HEK293 (cell line): ENCODE measurements around the gene PIGS.

Experiments
- BCL11B ChIP-seq: fragments of 450-650 bp; formaldehyde crosslinking; IDR thresholded peaks from 2 replicates; pipeline ENCODE4 v1.5.1; 2016; ENCODE audit warnings: low read depth, missing biosample characterization, missing genetic modification characterization
- GLIS2 ChIP-seq: fragments of 450-650 bp; formaldehyde crosslinking; IDR thresholded peaks from 2 replicates; pipeline ENCODE4 v1.5.1; 2016; ENCODE audit warnings: missing biosample characterization, missing genetic modification characterization
- KLF1 ChIP-seq: fragments of 450-650 bp; formaldehyde crosslinking; IDR thresholded peaks from 2 replicates; pipeline ENCODE4 v1.5.1; 2016; ENCODE audit warnings: missing biosample characterization, missing genetic modification characterization
- KLF17 ChIP-seq: fragments of 450-650 bp; formaldehyde crosslinking; IDR thresholded peaks from 2 replicates; pipeline ENCODE4 v1.5.1; 2016; ENCODE audit warnings: missing biosample characterization, missing genetic modification characterization
- PRDM1 ChIP-seq: fragments of 450-650 bp; formaldehyde crosslinking; IDR thresholded peaks from 2 replicates; pipeline ENCODE4; 2016; ENCODE audit warnings: missing biosample characterization, missing genetic modification characterization
- REST ChIP-seq: fragments of 450-650 bp; formaldehyde crosslinking; IDR thresholded peaks from 2 replicates; pipeline ENCODE4 v1.5.1; 2016; ENCODE audit warnings: missing biosample characterization, missing genetic modification characterization
- SCRT2 ChIP-seq: fragments of 450-650 bp; formaldehyde crosslinking; IDR thresholded peaks from 2 replicates; pipeline ENCODE4 v1.5.1; 2016; ENCODE audit warnings: missing biosample characterization, missing genetic modification characterization
- SP3 ChIP-seq: fragments of 450-650 bp; formaldehyde crosslinking; IDR thresholded peaks from 2 replicates; pipeline ENCODE4 v1.5.1; 2016; ENCODE audit warnings: missing biosample characterization, missing genetic modification characterization
- ZBTB11 ChIP-seq: fragments of 450-650 bp; formaldehyde crosslinking; conservative IDR thresholded peaks from 2 replicates; pipeline ENCODE4 v1.5.1; 2016; ENCODE audit warnings: low read depth, missing biosample characterization, missing genetic modification characterization
- ZBTB44 ChIP-seq: fragments of 450-650 bp; IDR thresholded peaks from 2 replicates; pipeline ENCODE4 v1.5.1; 2018; ENCODE audit warnings: missing biosample characterization, mild to moderate bottlenecking, missing genetic modification characterization
- ZNF121 ChIP-seq: fragments of 450-650 bp; formaldehyde crosslinking; IDR thresholded peaks from 2 replicates; pipeline ENCODE4 v1.5.1; 2016; ENCODE audit warnings: missing biosample characterization, missing genetic modification characterization
- ZNF175 ChIP-seq: fragments of 450-650 bp; formaldehyde crosslinking; IDR thresholded peaks from 2 replicates; pipeline ENCODE4 v1.5.1; 2016; ENCODE audit warnings: missing biosample characterization, missing genetic modification characterization
- ZNF184 ChIP-seq: fragments of 450-650 bp; IDR thresholded peaks from 2 replicates; pipeline ENCODE4 v1.5.1; 2018; ENCODE audit warnings: missing biosample characterization, mild to moderate bottlenecking, missing genetic modification characterization
- ZNF221 ChIP-seq: fragments of 450-650 bp; formaldehyde crosslinking; IDR thresholded peaks from 2 replicates; pipeline ENCODE4 v1.5.1; 2017; ENCODE audit warnings: missing biosample characterization, missing genetic modification characterization, borderline replicate concordance
- ZNF239 ChIP-seq: fragments of 450-650 bp; formaldehyde crosslinking; IDR thresholded peaks from 2 replicates; pipeline ENCODE4 v1.5.1; 2016; ENCODE audit warnings: missing biosample characterization, missing genetic modification characterization
- ZNF311 ChIP-seq: fragments of 450-650 bp; formaldehyde crosslinking; IDR thresholded peaks from 2 replicates; pipeline ENCODE4 v1.5.1; 2017; ENCODE audit warnings: missing biosample characterization, missing genetic modification characterization, borderline replicate concordance
- ZNF341 ChIP-seq: fragments of 450-650 bp; formaldehyde crosslinking; IDR thresholded peaks from 2 replicates; pipeline ENCODE4; 2016; ENCODE audit warnings: low read depth, missing biosample characterization, missing genetic modification characterization
- ZNF37A ChIP-seq: fragments of 450-650 bp; IDR thresholded peaks from 2 replicates; pipeline ENCODE4 v1.5.1; 2018; ENCODE audit warnings: missing biosample characterization, missing genetic modification characterization
- ZNF416 ChIP-seq: fragments of 450-650 bp; formaldehyde crosslinking; IDR thresholded peaks from 2 replicates; pipeline ENCODE4 v1.5.1; 2016; ENCODE audit warnings: missing biosample characterization, missing genetic modification characterization
- ZNF48 ChIP-seq: fragments of 450-650 bp; formaldehyde crosslinking; IDR thresholded peaks from 2 replicates; pipeline ENCODE4 v1.5.1; 2016; ENCODE audit warnings: missing biosample characterization, missing genetic modification characterization
- ZNF530 ChIP-seq: fragments of 450-650 bp; formaldehyde crosslinking; IDR thresholded peaks from 2 replicates; pipeline ENCODE4 v1.5.1; 2016; ENCODE audit warnings: low read depth, missing biosample characterization, missing genetic modification characterization
- ZNF561 ChIP-seq: fragments of 450-650 bp; IDR thresholded peaks from 2 replicates; pipeline ENCODE4 v1.5.1; 2018; ENCODE audit warnings: missing biosample characterization, missing genetic modification characterization, borderline replicate concordance
- ZNF596 ChIP-seq: fragments of 450-650 bp; IDR thresholded peaks from 2 replicates; pipeline ENCODE4 v1.5.0; 2018; ENCODE audit warnings: missing biosample characterization, mild to moderate bottlenecking, missing genetic modification characterization, moderate library complexity
- ZNF629 ChIP-seq: fragments of 450-650 bp; formaldehyde crosslinking; IDR thresholded peaks from 2 replicates; pipeline ENCODE4 v1.5.1; 2017; ENCODE audit warnings: missing biosample characterization, missing genetic modification characterization
- ZNF76 ChIP-seq: fragments of 450-650 bp; formaldehyde crosslinking; IDR thresholded peaks from 2 replicates; pipeline ENCODE4; 2016; ENCODE audit warnings: low read depth, missing biosample characterization, missing genetic modification characterization, borderline replicate concordance
- ZNF791 ChIP-seq: fragments of 450-650 bp; formaldehyde crosslinking; IDR thresholded peaks from 2 replicates; pipeline ENCODE4 v1.5.1; 2016; ENCODE audit warnings: missing biosample characterization, missing genetic modification characterization
- ZSCAN30 ChIP-seq: fragments of 450-650 bp; IDR thresholded peaks from 2 replicates; pipeline ENCODE4 v1.5.1; 2018; ENCODE audit warnings: missing biosample characterization, mild to moderate bottlenecking, missing genetic modification characterization, moderate library complexity
- ZSCAN4 ChIP-seq: fragments of 450-650 bp; formaldehyde crosslinking; IDR thresholded peaks from 2 replicates; pipeline ENCODE4 v1.5.1; 2017; ENCODE audit warnings: missing biosample characterization, missing genetic modification characterization
- ZSCAN5A ChIP-seq: fragments of 450-650 bp; formaldehyde crosslinking; IDR thresholded peaks from 2 replicates; pipeline ENCODE4 v1.5.1; 2016; ENCODE audit warnings: missing biosample characterization, missing genetic modification characterization

Gene PIGS

GRCh38 chr17:28576758-28577465, 5.6 kb upstream of the PIGS start, which contains the start of gene ALDOC (continued):
- TF ChIP-seq ZBTB44 (tag by site-specific recombination): no peak
- TF ChIP-seq KLF17 (tag by site-specific recombination): no peak
- no peak for TF ChIP-seq ZNF121 (tag by site-specific recombination)
- no peak for TF ChIP-seq ZNF76 (tag by site-specific recombination)
- TF ChIP-seq ZNF239: no peak
- no peak for TF ChIP-seq REST (tag by site-specific recombination)
- TF ChIP-seq GLIS2 (tag by site-specific recombination): peak; percentile 69
- 0 out of 2 replicates have a peak, but pooled peaks have one; percentile 62 for TF ChIP-seq ZNF561 (tag by site-specific recombination)
- peak; percentile 93 for TF ChIP-seq SP3 (tag by site-specific recombination)
- peak; percentile 93 for TF ChIP-seq KLF1 (tag by site-specific recombination)
- no peak for TF ChIP-seq ZNF416 (tag by site-specific recombination)
- TF ChIP-seq ZNF48 (tag by site-specific recombination): no peak
- TF ChIP-seq ZNF341 (tag by site-specific recombination): peak; percentile 91
- no peak for TF ChIP-seq ZNF184 (tag by site-specific recombination)
- no peak for TF ChIP-seq ZBTB11 (tag by site-specific recombination)
- peak; percentile 74 for TF ChIP-seq PRDM1 (tag by site-specific recombination)
- peak; percentile 84 for TF ChIP-seq SCRT2
- TF ChIP-seq ZNF221 (tag by site-specific recombination): no peak
- peak; percentile 26; the same call in 1 of the 2 replicates for TF ChIP-seq ZNF629
- TF ChIP-seq ZNF530: no peak
- no peak for TF ChIP-seq ZNF311 (tag by site-specific recombination)
- no peak for TF ChIP-seq ZNF175 (tag by site-specific recombination)
- TF ChIP-seq ZNF791: no peak
- TF ChIP-seq ZNF596 (tag by site-specific recombination): no peak
- TF ChIP-seq ZSCAN30 (tag by site-specific recombination): no peak
- no peak for TF ChIP-seq BCL11B (tag by site-specific recombination)
- TF ChIP-seq ZSCAN5A (tag by site-specific recombination): no peak
- no peak for TF ChIP-seq ZSCAN4 (tag by site-specific recombination)
- TF ChIP-seq ZNF37A (tag by site-specific recombination): no peak
